OCI-LY7 (cell line): ENCODE results near the gene WIPF3.

Experiments
- CTCF ChIP-seq: fragments of 200-600 bp; sonication (generic); conservative IDR thresholded peaks from 2 replicates; pipeline ENCODE4 v1.5.1; 2014; ENCODE audit warnings: mild to moderate bottlenecking, antibody characterized with exemption, low read length, moderate library complexity, mixed read lengths
- EZH2phosphoT487 ChIP-seq: fragments of 200-600 bp; sonication (generic); IDR thresholded peaks from 2 replicates; pipeline ENCODE4 v1.6.1; 2018; ENCODE audit warnings: low read depth, borderline replicate concordance, mild to moderate bottlenecking, mixed run types, antibody characterized with exemption, low read length, moderate library complexity, mixed read lengths

- TF ChIP-seq CTCF: no peak
- TF ChIP-seq EZH2phosphoT487: no peak
These were observed 94.4 kb downstream of the WIPF3 start for GRCh38 chr7:29900745-29901144.
